GM23248 (cell line): Measurements from ENCODE around the gene CCDC24. TPM values are rescaled to one million over a fixed set of nuclear protein-coding genes. Genes with fewer than 3 reads are reported as not detected.

Experiments used
- DNase-seq: peaks from one replicate; pipeline ENCODE4 v3.0.0-alpha.2; 2015
- H2AFZ ChIP-seq: fragments of 200-600 bp; sonication (generic); 2 replicates; pipeline ENCODE4 v1.6.1; 2016; ENCODE audit warnings: antibody characterized with exemption
- H3F3A ChIP-seq: fragments of 200-600 bp; sonication (generic); 2 replicates; pipeline ENCODE4 v1.6.1; 2016; ENCODE audit warnings: mild to moderate bottlenecking, antibody characterized with exemption, mixed run types; ENCODE audit not compliant: insufficient read depth
- H3K27ac ChIP-seq: fragments of 200-600 bp; sonication (generic); 2 replicates; pipeline ENCODE4 v1.5.1; 2016; ENCODE audit warnings: mild to moderate bottlenecking
- H3K27me3 ChIP-seq: fragments of 200-600 bp; sonication (generic); replicated peaks from 2 replicates; pipeline ENCODE4 v1.6.1; 2016; ENCODE audit warnings: mild to moderate bottlenecking; ENCODE audit not compliant: insufficient read depth
- H3K36me3 ChIP-seq: fragments of 200-600 bp; sonication (generic); 2 replicates; pipeline ENCODE4 v1.6.1; 2016; ENCODE audit warnings: low read depth, mild to moderate bottlenecking
- H3K4me1 ChIP-seq: fragments of 200-600 bp; sonication (generic); 2 replicates; pipeline ENCODE4 v1.6.1; 2016; ENCODE audit warnings: mild to moderate bottlenecking; ENCODE audit not compliant: insufficient read depth
- H3K4me2 ChIP-seq: fragments of 200-600 bp; sonication (generic); one replicate; pipeline ENCODE4 v1.6.1; 2016; ENCODE audit warnings: mild to moderate bottlenecking; ENCODE audit not compliant: unreplicated experiment
- H3K4me3 ChIP-seq: fragments of 200-600 bp; sonication (generic); 2 replicates; pipeline ENCODE4 v1.5.1; 2016; ENCODE audit warnings: mild to moderate bottlenecking
- H3K79me2 ChIP-seq: fragments of 200-600 bp; sonication (generic); 2 replicates; pipeline ENCODE4 v1.6.1; 2016; ENCODE audit warnings: mild to moderate bottlenecking; ENCODE audit not compliant: insufficient read depth
- H3K9ac ChIP-seq: fragments of 200-600 bp; sonication (generic); 2 replicates; pipeline ENCODE4 v1.6.1; 2016; ENCODE audit warnings: mild to moderate bottlenecking
- H3K9me2 ChIP-seq: fragments of 200-600 bp; sonication (generic); 2 replicates; pipeline ENCODE4 v1.6.1; 2016; ENCODE audit warnings: mixed run types, mild to moderate bottlenecking, moderate library complexity; ENCODE audit not compliant: insufficient read depth
- H3K9me3 ChIP-seq: fragments of 200-600 bp; sonication (generic); one replicate; pipeline ENCODE4 v1.6.1; 2017; ENCODE audit warnings: low read depth
- H4K20me1 ChIP-seq: fragments of 200-600 bp; sonication (generic); 2 replicates; pipeline ENCODE4 v1.6.0; 2016; ENCODE audit not compliant: insufficient read depth
- EZH2 ChIP-seq: fragments of 200-600 bp; sonication (generic); IDR thresholded peaks from 2 replicates; pipeline ENCODE4 v1.6.1; 2018; ENCODE audit warnings: antibody characterized with exemption, mild to moderate bottlenecking; ENCODE audit not compliant: insufficient read depth, poor library complexity, severe bottlenecking
- EZH2phosphoT487 ChIP-seq: fragments of 200-600 bp; sonication (generic); IDR thresholded peaks from 2 replicates; pipeline ENCODE4 v1.6.1; 2018; ENCODE audit warnings: antibody characterized with exemption, moderate library complexity, mild to moderate bottlenecking, low read depth; ENCODE audit not compliant: insufficient read depth
- WGBS, 2 experiments: methylation state at CpG; one replicate each; pipeline ENCODE4 v1.1.6; 2015 to 2017; ENCODE audit warnings: low lambda C conversion rate in 2 of 2, low coverage in 1 of 2; ENCODE audit errors: missing lambda C conversion rate in 2 of 2; 5-methylcytosine and 5-hydroxymethylcytosine counted together
- in situ Hi-C: fragments of 300-500 bp; cut with MboI; formaldehyde crosslinking; loops from 2 replicates; pipeline ENCODE4 v1.15.0; 2020
- polyA plus RNA-seq: library from polyadenylated mRNA; unstranded; fragments of >200 nt; fragmentation: Nextera tagmentation; extraction: Ambion mirVana; gene quantifications from 2 replicates; pipeline ENCODE4 v1.2.1, GENCODE V29; 2016
- total RNA-seq: library from RNA; depleted of rRNA; stranded (reverse); fragments of >200 nt; shearing (Covaris generic); gene quantifications from 2 replicates; pipeline ENCODE4 v1.2.3, GENCODE V29; 2014

Gene CCDC24
- total and polyA plus RNA-seq, 2 experiments from 2014 or later = 3.1 to 4.3 TPM

DNA sequence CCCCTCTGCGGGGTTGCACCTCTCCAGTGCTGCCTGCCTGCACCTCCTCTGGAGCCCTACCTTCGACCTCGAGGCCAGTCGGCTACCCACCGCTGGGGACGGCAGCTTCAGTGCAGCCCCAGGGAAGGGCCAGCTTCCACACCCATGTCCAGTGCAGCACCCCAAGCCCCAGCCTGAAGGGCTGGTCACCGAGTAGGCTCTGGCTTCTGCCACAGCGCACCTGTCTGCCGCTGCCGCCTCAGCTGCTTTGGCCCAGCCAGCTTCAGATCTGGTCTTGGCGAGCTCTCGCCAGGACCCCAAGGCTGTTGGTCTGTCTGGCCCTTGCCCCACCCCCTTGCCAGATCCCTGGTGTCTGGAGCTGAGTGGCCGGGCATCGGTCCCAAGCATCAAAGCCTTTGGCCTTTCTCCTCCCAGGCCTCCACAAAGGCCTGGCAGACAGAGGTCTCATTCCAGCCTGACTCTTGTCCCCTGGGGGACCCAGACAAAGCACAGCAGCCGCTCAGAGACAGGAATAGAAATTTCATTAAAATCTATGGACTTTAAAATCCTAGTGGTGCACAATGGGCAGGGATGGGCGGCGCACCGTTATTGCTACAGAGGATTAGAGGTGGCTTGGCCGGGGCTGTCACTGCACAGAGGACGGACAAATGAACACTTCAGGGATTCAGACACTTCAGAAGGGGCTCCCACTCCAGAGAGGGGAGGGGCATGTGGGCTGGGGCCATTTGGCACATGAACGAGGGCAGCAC, 4.8 kb downstream of the CCDC24 start:
- Histone ChIP-seq H3F3A (peaks cover 11% of the 10 kb centered on the region; the same call in 1 of the 2 replicates), H4K20me1 (no peaks in the 10 kb centered on the region), H2AFZ (no peak overlapping the region), H3K27me3 (no peaks in the 10 kb centered on the region), H3K9me2 (no peaks in the 10 kb centered on the region), H3K9me3 (no peaks in the 10 kb centered on the region), H3K4me2 (no peak overlapping the region), H3K4me1 (peaks cover 5% of the 10 kb centered on the region; the same call in 1 of the 2 replicates), H3K79me2 (no peaks in the 10 kb centered on the region), H3K9ac (no peak overlapping the region), H3K36me3 (peaks cover 3% of the 10 kb centered on the region; the same call in 1 of the 2 replicates), H3K27ac (no peak overlapping the region), H3K4me3 (no peak overlapping the region)
- in situ Hi-C loops = no loop called here
- WGBS, 2 experiments = 74 to 78% methylated on average over 20 to 21 of the region's 21 CpGs
- no peak for TF ChIP-seq EZH2
- TF ChIP-seq EZH2phosphoT487 = no peak
- no peak for DNase-seq

DNA sequence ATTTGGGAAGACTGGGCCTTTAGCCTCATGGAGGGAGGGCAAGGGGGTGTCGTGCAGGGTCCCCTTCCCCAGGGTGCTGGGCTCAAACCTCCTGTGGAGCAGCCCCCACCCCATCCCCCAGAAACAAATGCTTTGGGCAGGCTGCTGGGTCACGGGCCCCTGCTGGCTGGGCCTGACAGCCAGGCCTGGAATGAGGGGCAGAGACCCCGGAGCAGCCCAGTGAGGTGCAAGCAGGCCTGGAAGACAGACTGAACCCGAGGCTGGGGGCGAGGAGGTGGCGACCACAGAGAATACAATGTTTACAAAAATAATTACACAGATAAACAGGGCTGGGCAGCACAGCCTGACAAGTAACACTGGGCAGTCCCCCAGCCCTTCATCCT, 5.3 kb downstream of the CCDC24 start:
- peaks cover 3% of the 10 kb centered on the region; the same call in 1 of the 2 replicates for H3K36me3 ChIP-seq
- H2AFZ ChIP-seq = no peak overlapping the region
- no peak overlapping the region for H3K27ac ChIP-seq
- no peaks in the 10 kb centered on the region for H3K9me2 ChIP-seq
- H3K9me3 ChIP-seq = no peaks in the 10 kb centered on the region
- 73 to 77% methylated on average over 6 of the region's 6 CpGs for WGBS, 2 experiments
- peaks cover 5% of the 10 kb centered on the region; the same call in 1 of the 2 replicates for H3K4me1 ChIP-seq
- TF ChIP-seq EZH2 = no peak
- TF ChIP-seq EZH2phosphoT487 = no peak
- H3K4me2 ChIP-seq = no peak overlapping the region
- in situ Hi-C loops = no loop called here
- no peak overlapping the region for H3K9ac ChIP-seq
- H3F3A ChIP-seq = peaks cover 11% of the 10 kb centered on the region; the same call in 1 of the 2 replicates
- no peak for DNase-seq
- no peaks in the 10 kb centered on the region for H4K20me1 ChIP-seq
- H3K79me2 ChIP-seq = no peaks in the 10 kb centered on the region
- no peak overlapping the region for H3K4me3 ChIP-seq
- no peaks in the 10 kb centered on the region for H3K27me3 ChIP-seq

DNA sequence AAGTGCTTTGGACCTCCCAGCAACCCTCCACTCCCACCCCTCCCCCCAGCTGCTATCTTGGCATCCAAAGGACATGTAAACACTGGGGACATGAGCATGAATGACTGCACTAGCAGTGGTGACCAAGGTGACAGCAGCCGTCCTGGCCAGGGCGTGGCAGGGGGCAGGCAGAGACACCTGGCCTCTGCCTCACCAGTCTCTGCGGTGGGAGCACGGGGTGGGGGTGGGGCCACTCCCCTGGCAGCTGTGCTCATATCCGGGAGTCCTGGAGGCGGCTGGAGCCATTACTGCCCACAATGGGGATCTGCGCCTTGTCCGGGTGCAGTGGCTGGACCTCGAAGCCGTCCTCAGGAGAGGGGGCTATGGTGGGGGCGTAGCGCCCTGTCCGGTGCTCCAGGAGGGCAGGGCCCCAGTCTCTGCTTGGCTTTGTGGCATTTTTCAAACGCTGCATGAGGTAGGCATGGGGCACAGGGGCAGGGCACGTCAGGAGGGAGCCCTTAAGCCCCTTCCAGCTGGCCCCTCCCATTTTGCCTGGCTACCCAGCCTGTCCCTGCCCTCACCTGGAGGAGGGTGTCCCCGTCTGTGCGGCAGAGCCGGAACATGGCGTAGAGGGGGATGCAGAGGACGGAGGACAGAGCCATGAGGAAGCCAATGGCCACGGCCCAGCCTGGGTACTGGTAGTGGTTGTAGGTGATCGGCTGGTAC, 6.0 kb downstream of the CCDC24 start:
- DNase-seq = no peak
- H3K27me3 ChIP-seq = no peaks in the 10 kb centered on the region
- no peak overlapping the region for H3K9ac ChIP-seq
- no peaks in the 10 kb centered on the region for H3K79me2 ChIP-seq
- H2AFZ ChIP-seq = no peak overlapping the region
- no peak overlapping the region for H3K27ac ChIP-seq
- 90 to 93% methylated on average over 17 to 22 of the region's 22 CpGs for WGBS, 2 experiments
- TF ChIP-seq EZH2phosphoT487 = no peak
- TF ChIP-seq EZH2 = no peak
- no peaks in the 10 kb centered on the region for H3K9me3 ChIP-seq
- no peak overlapping the region for H3K4me3 ChIP-seq
- H3K4me2 ChIP-seq = no peak overlapping the region
- peaks cover 5% of the 10 kb centered on the region; the same call in 1 of the 2 replicates for H3K4me1 ChIP-seq
- in situ Hi-C loops = no loop called here
- H3K9me2 ChIP-seq = no peaks in the 10 kb centered on the region
- no peaks in the 10 kb centered on the region for H4K20me1 ChIP-seq
- peaks cover 3% of the 10 kb centered on the region; the same call in 1 of the 2 replicates for H3K36me3 ChIP-seq
- H3F3A ChIP-seq = peaks cover 10% of the 10 kb centered on the region; the same call in 1 of the 2 replicates

DNA sequence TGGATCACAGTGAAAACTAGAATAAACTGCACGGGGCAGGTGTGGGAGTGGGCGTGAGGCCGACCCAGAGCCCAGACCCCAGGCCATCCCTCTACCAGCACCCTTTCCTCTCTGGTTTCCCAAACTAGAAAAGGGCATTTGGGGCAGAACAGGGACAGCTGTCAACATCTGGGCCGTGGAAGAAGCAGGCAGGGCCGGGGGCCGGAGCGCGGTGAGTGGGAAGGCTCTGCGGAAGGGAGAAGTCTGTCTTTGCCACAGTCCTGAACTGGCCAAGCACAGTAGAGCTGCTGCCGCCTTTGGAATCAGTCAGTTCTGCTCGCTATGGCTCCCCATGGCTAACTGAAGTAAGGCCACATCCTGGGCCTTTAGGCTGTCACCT, 6.6 kb downstream of the CCDC24 start:
- Histone ChIP-seq H3F3A (0 out of 2 replicates have a peak, but pooled peaks cover 4% of the 10 kb centered on the region), H3K4me2 (no peak overlapping the region), H4K20me1 (no peaks in the 10 kb centered on the region), H3K9me3 (no peaks in the 10 kb centered on the region), H3K9me2 (no peaks in the 10 kb centered on the region), H3K36me3 (peaks cover 3% of the 10 kb centered on the region; the same call in 1 of the 2 replicates), H3K79me2 (no peaks in the 10 kb centered on the region), H3K27ac (no peak overlapping the region), H3K4me3 (no peak overlapping the region), H3K27me3 (no peaks in the 10 kb centered on the region), H3K9ac (no peak overlapping the region), H3K4me1 (peaks cover 5% of the 10 kb centered on the region; the same call in 1 of the 2 replicates), H2AFZ (no peak overlapping the region)
- no peak for TF ChIP-seq EZH2phosphoT487
- no peak for TF ChIP-seq EZH2
- in situ Hi-C loops = no loop called here
- no peak for DNase-seq
- 88 to 89% methylated on average over 11 of the region's 11 CpGs for WGBS, 2 experiments
